H1 (cell line): ENCODE data around the gene ADH4.

Experiments used
- KDM5A ChIP-seq: fragments of 200-600 bp; IDR thresholded peaks from 2 replicates; pipeline ENCODE4 v1.7.1; 2012; ENCODE audit warnings: mild to moderate bottlenecking, low read length, inconsistent platforms, mixed read lengths
- TEAD4 ChIP-seq: IDR thresholded peaks from 2 replicates; pipeline ENCODE4 v1.6.1; 2012; ENCODE audit warnings: low read depth, low read length, inconsistent platforms, mixed read lengths

DNA sequence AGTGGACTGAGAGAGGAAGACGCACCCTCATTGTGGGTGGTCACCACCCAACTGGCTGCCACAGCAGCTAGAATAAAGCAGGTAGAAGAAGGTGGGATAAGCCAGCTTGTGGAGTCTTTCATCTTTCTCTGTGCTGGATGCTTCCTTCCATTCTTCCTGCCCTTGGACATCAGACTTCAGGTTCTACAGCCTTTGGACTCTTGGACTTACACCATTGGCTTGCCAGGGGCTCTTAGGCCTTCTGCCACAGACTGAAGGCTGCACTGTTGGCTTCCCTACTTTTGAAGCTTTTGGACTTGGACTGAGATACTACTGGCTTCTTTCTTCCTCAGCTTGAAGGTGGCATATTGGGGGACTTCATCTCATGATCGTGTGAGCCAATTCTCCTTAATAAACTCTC, 41.5 kb upstream of the ADH4 start:
- TF ChIP-seq TEAD4 (no peak), KDM5A (no peak)
